Stimulated activated naive B cell treated with anti-CD40 and anti-IgM and Interleukin-4, amounts not matched to agents 10 μg/mL and 1 μg/mL and 100 μg/mL, for 72 hours (primary cell): ENCODE data around the gene CDKL5.
"Not testable (repeated sequence)": the region's sequence is repeated elsewhere in the genome, so short reads cannot be mapped to it uniquely, and the experiment has no call there.

Source experiments
- ATAC-seq, 2 donors: fragments of 150-1000 bp; cut with Tn5 transposase; replicated peaks; 2 replicates each; pipeline ENCODE4 v1.10.0; 2021; ENCODE audit warnings: moderate library complexity in 1 of 2
- DNase-seq: peaks from one replicate; pipeline ENCODE4 v3.0.0; 2021
- H3K27ac Mint-ChIP-seq: one replicate; pipeline ENCODE4 v1.8.0; 2022; ENCODE audit warnings: mild to moderate bottlenecking, mixed read lengths
- H3K27me3 Mint-ChIP-seq, 2 donors: one replicate each; pipeline ENCODE4 v1.8.0; 2022; ENCODE audit warnings: mixed read lengths in 2 of 2
- H3K36me3 Mint-ChIP-seq, 2 donors: one replicate each; pipeline ENCODE4 v1.8.0; 2022; ENCODE audit warnings: mixed read lengths in 2 of 2, mild to moderate bottlenecking in 1 of 2
- H3K4me1 Mint-ChIP-seq, 2 donors: one replicate each; pipeline ENCODE4 v1.8.0; 2022; ENCODE audit warnings: mixed read lengths in 2 of 2, mild to moderate bottlenecking in 1 of 2
- H3K4me3 Mint-ChIP-seq, 2 donors: one replicate each; pipeline ENCODE4 v1.8.0; 2022; ENCODE audit warnings: mild to moderate bottlenecking in 2 of 2, mixed read lengths in 2 of 2, moderate library complexity in 1 of 2
- H3K9me3 Mint-ChIP-seq, 2 donors: one replicate each; pipeline ENCODE4 v1.8.0; 2022; ENCODE audit warnings: mixed read lengths in 2 of 2, mild to moderate bottlenecking in 1 of 2

The CDKL5 gene

DNA sequence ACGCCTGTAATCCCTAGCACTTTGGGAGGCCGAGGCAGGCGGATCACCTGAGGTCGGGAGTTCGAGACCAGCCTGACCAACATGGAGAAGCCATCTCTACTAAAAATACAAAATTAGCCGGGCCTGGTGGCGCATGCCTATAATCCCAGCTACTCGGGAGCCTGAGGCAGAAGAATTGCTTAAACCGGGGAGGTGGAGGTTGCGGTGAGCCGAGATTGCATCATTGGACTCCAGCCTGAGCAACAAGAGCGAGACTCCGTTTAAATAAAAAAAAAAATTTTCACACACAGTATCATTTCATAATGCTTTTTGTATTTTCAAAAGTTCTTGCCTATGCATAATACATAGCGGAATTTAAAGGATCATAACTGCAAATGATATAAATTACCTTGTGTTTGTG, 7.9 kb downstream of the CDKL5 start:
- H3K4me1 Mint-ChIP-seq, ATAC-seq, H3K36me3 Mint-ChIP-seq, H3K27me3 Mint-ChIP-seq, H3K4me3 Mint-ChIP-seq, DNase-seq, H3K9me3 Mint-ChIP-seq, H3K27ac Mint-ChIP-seq: not testable (repeated sequence)

DNA sequence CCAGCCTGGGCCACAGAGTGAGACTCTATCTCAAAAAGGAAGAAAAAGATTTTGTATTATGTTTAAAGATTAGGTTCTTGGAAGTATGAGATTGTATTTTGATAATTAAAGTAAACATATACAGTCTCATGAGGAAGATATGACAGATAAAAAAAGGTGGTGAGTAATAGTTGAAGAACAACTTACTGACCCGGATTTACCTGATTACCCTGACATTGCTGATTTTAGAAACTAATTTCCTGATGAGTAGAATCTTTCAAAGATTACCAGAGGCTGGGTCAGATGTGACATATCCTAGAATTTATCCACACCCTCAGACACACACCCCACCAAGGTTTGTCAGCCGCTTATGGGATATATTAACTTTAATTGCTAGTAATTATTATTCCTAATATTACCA, 9.5 kb downstream of the CDKL5 start:
- DNase-seq: no peak
- Mint-ChIP-seq H3K27me3 (no peaks in the 10 kb centered on the region), H3K4me1 (peaks cover 4 to 6% of the 10 kb centered on the region in 2 donors), H3K4me3 (no peak overlapping the region), H3K9me3 (peaks cover 3 to 4% of the 10 kb centered on the region in 2 donors), H3K27ac (no peak overlapping the region), H3K36me3 (peaks cover 0 to 3% of the 10 kb centered on the region in 2 donors)
- no peak for ATAC-seq

DNA sequence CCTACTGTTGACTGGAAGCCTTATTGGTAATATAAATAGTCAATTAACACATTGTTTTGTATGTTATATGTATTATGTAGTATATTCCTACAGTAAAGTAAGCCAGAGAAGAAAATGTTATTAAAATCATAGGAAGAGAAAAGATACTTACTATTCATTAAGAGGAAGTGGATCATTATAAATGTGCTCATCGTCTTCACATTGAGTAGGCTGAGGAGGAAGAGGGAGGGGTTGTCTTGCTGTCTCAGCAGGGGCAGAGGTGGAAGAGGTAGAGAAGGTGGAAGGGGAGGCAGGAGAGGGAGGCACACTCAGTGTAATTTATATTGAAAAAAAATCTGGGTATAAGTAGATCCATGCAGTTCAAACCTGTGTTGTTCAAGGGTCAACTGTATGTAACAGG, 10.6 kb downstream of the CDKL5 start:
- peaks cover 0 to 3% of the 10 kb centered on the region in 2 donors for H3K36me3 Mint-ChIP-seq
- no peak overlapping the region for H3K27ac Mint-ChIP-seq
- peaks cover 4 to 6% of the 10 kb centered on the region in 2 donors for H3K4me1 Mint-ChIP-seq
- no peak for DNase-seq
- no peak overlapping the region for H3K4me3 Mint-ChIP-seq
- H3K27me3 Mint-ChIP-seq: no peaks in the 10 kb centered on the region
- peak in 1 of 2 donors; percentile 31 for ATAC-seq
- peaks cover 3 to 4% of the 10 kb centered on the region in 2 donors for H3K9me3 Mint-ChIP-seq

DNA sequence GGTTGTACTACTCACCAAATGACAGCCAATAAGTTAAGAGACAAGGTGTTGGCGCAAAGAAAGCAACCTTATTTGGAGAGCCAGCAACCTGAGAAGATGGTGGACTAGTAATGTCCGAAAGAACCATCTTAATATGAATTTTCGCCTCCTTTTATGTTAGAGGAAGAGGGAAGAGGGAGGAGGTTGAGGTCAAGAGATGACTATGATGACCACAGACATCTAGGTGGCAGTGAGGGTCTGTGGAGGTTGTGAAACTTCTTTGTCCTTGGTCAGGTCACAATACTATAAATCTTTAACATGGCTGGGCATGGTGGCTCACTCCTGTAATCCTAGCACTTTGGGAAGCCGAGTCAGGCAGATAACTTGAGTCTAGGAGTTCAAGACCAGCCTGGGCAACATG, 15.4 kb downstream of the CDKL5 start:
- no peaks in the 10 kb centered on the region for H3K27me3 Mint-ChIP-seq
- H3K9me3 Mint-ChIP-seq: peaks cover 3 to 4% of the 10 kb centered on the region in 2 donors
- DNase-seq: no peak
- H3K27ac Mint-ChIP-seq: no peak overlapping the region
- H3K4me1 Mint-ChIP-seq: peaks cover 4 to 18% of the 10 kb centered on the region in 2 donors
- no peak for ATAC-seq
- H3K4me3 Mint-ChIP-seq: no peak overlapping the region
- peaks cover 0 to 3% of the 10 kb centered on the region in 2 donors for H3K36me3 Mint-ChIP-seq

DNA sequence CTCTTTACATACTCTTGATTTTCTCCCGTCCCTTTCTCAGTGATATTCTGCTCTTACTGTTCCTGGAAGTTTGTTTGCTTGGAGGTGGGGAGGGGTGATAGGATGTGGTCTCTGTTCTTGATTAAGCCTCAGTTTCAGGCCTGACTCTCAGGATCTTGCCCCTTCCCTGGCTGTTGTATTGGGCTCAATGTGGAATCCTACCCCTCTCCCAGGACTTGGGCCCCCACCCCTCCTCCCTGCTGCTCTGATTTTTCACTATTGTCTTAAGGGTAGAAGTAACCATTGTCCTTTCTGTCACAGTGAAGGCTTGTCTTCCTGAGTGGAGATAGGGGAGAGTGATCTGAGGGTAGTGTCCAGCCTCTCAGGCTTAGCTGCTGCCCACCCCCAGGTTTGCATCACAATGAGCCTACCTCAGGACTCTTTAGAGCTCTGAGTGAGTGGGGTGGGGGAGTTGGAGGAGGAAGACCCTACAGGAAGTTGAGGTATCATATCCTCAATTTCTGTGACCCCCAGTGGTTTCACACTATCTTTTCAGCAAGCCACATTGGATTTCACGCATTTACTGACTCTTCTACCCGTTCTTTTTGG, 16.5 kb downstream of the CDKL5 start:
- Mint-ChIP-seq H3K9me3 (no peaks in the 10 kb centered on the region), H3K36me3 (no peaks in the 10 kb centered on the region), H3K27ac (no peak overlapping the region), H3K4me1 (peaks cover 0 to 12% of the 10 kb centered on the region in 2 donors), H3K4me3 (no peak overlapping the region), H3K27me3 (no peaks in the 10 kb centered on the region)
- ATAC-seq (no peak), DNase-seq (no peak)

DNA sequence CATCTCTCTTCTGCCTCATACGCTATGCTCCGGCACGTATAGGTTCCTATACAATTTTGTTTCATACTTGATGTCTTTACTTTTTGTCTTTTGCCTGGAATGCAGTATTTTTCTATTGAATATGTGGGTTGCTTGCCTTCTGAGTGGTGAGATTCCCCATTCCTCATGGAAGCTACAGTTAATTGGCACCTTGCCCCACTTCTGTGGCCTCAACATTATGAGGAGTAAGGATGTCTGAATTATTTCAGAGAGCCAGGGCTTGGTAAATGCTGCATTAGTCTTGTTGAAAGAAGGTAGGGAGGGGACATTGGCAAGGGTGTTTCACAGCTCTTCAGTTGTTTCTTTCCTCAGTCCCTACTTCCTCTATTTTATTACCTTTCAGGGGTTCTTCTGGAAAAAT, 23.0 kb downstream of the CDKL5 start:
- Mint-ChIP-seq H3K4me1 (peaks cover 0 to 7% of the 10 kb centered on the region in 2 donors), H3K36me3 (no peaks in the 10 kb centered on the region), H3K9me3 (no peaks in the 10 kb centered on the region), H3K27me3 (no peaks in the 10 kb centered on the region), H3K27ac (no peak overlapping the region), H3K4me3 (no peak overlapping the region)
- ATAC-seq (no peak), DNase-seq (no peak)

DNA sequence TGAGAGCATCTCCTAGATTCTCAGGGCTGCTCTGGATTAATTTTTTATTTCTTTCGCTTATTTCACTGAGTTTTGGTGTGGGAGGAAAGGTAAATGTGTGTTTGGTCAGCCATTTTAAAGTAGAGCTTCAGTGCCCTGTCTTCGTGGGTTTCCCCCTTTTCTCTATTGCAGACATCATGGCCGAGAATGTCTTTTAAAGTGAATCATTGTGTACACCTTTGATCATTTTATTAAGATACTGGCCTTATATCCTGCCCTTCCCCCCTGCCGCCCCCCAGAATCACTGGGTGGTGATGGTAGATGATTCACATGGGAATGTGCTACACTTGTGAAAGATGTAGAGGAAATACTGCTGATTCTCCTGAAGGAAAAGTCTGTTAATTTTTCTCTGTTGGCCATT, 23.8 kb downstream of the CDKL5 start:
- DNase-seq (no peak), ATAC-seq (no peak)
- Mint-ChIP-seq H3K27me3 (no peaks in the 10 kb centered on the region), H3K36me3 (no peaks in the 10 kb centered on the region), H3K9me3 (no peaks in the 10 kb centered on the region), H3K27ac (no peak overlapping the region), H3K4me1 (peaks cover 0 to 7% of the 10 kb centered on the region in 2 donors), H3K4me3 (no peak overlapping the region)

DNA sequence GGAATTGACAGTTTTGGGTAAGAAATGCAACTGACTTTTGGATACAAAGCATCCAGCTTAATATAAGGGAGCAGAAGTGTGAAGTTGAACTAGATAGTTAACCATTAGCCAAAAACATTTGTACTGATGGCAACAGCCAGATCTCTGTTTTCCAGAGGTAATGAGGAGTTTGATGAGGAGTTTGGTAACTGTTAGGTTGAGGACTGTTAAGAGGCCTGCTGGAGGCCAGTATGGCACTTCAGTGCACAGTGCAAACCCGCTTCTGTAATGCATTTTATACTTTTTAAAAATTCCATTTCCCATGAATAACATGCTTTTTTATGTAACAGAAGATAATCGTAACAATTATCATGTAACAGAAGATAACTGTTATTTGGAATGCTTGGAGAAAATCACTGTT, 30.0 kb downstream of the CDKL5 start:
- H3K9me3 Mint-ChIP-seq: no peaks in the 10 kb centered on the region
- no peaks in the 10 kb centered on the region for H3K36me3 Mint-ChIP-seq
- no peaks in the 10 kb centered on the region for H3K27me3 Mint-ChIP-seq
- no peak for DNase-seq
- peaks cover 4 to 21% of the 10 kb centered on the region in 2 donors for H3K4me1 Mint-ChIP-seq
- no peak overlapping the region for H3K4me3 Mint-ChIP-seq
- no peak for ATAC-seq
- H3K27ac Mint-ChIP-seq: no peak overlapping the region

DNA sequence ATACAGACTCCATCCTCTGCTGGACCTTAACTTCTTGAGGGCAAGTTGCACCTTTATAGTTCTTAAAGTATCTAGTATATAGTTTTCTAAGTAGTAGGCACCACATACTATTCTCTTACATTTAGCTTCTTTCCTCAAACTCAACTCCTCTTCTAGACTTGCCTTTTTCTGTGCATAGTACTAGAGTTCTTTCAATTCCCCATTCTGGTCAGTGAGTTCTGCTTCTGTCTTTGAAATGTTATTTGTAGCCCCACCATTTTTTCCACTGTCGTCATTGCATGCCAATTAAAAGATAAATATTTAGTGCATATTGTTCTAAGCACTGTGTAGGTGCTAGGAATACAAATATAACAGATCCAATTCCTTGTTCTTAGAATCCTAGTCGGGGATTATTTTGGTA, 31.6 kb downstream of the CDKL5 start:
- Mint-ChIP-seq H3K4me3 (no peak overlapping the region), H3K36me3 (no peaks in the 10 kb centered on the region), H3K27me3 (no peaks in the 10 kb centered on the region), H3K9me3 (no peaks in the 10 kb centered on the region), H3K4me1 (peaks cover 4 to 21% of the 10 kb centered on the region in 2 donors), H3K27ac (no peak overlapping the region)
- ATAC-seq (peak; percentile 82 to 83), DNase-seq (no peak)

DNA sequence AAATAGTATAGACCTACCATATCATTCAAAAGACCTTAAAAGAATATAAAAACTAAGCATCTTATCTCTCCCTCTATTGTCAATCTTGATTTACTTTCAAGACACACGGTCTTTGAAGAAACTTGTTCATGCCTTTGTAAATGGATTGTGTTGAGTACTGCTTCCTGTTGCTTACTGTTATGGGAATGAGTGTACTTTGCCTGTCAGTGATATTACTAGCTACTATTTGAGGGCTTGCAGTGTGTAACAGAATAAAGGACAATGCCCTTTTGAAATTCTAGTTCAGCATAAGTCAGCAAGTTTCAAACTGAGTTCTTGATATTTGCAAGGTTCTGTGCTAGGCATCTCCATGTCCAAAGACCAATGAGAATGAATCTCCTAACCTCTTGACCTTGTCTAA, 36.0 kb downstream of the CDKL5 start:
- Mint-ChIP-seq H3K9me3 (no peaks in the 10 kb centered on the region), H3K4me1 (peaks cover 8 to 16% of the 10 kb centered on the region in 2 donors), H3K27me3 (no peaks in the 10 kb centered on the region), H3K27ac (no peak overlapping the region), H3K4me3 (no peak overlapping the region), H3K36me3 (no peaks in the 10 kb centered on the region)
- ATAC-seq: no peak
- no peak for DNase-seq

DNA sequence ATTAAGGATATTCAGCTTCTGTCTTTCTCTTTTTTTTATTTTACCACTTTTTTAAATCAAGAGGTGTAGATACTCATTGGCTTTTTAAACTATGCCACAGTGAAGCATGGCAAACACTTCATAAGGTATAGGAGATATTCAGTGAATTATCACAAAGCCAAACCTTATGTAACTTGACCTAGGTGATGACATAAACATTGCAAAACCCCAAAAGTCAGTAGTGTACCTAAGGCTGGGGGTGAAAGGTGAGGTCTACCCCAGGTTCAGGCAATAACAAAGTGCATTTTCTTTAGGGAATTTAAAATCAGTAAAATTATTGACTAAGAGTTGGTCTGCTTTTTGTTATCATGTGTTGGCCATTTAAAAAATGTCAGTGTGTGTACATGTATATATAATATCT, 39.1 kb downstream of the CDKL5 start:
- Mint-ChIP-seq H3K4me3 (no peak overlapping the region), H3K27ac (no peak overlapping the region), H3K4me1 (peaks cover 0 to 4% of the 10 kb centered on the region in 2 donors), H3K27me3 (no peaks in the 10 kb centered on the region), H3K9me3 (no peaks in the 10 kb centered on the region), H3K36me3 (no peaks in the 10 kb centered on the region)
- ATAC-seq (no peak), DNase-seq (no peak)

DNA sequence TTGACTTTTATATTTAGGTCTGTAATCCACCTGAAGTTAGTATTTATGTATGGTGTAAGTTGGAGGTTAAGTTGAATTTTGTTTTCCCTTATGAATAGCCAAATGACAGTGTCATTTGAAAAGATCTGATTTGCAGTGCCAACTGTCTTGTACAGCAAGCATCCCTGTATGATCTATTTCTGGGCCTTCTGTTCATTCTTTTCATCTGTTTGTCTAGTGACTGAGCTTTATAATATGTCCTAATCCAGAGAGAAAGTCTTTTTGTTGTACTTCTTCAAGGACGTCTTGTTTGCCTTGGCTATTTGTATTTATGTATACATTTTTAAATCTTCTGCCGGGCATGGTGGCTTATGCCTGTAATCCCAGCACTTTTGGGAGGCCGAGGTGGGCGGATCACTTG, 39.6 kb downstream of the CDKL5 start:
- Mint-ChIP-seq H3K27ac (no peak overlapping the region), H3K27me3 (no peaks in the 10 kb centered on the region), H3K4me3 (no peak overlapping the region), H3K36me3 (no peaks in the 10 kb centered on the region), H3K9me3 (no peaks in the 10 kb centered on the region), H3K4me1 (peaks cover 0 to 4% of the 10 kb centered on the region in 2 donors)
- ATAC-seq: no peak
- no peak for DNase-seq

DNA sequence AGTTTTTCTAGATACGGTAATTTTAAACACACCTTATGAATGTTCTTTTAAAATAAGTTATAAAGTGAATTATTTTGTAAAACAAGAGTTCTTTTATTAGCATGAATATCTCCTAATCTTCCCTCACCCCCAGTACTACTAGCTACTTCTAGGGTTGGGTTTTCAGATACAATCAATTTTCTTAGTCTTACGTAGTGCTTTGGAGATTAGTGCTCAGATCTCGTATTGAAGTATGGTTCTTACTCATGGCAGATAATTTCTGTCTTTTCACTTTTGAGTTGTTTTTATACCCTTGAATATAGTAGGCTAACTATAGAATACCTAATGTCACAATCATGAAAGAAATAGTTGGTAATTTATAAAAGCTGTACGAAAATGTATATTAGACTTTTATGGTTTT, 43.2 kb downstream of the CDKL5 start:
- DNase-seq (no peak), ATAC-seq (no peak)
- Mint-ChIP-seq H3K4me1 (no peaks in the 10 kb centered on the region), H3K36me3 (no peaks in the 10 kb centered on the region), H3K9me3 (no peaks in the 10 kb centered on the region), H3K27me3 (no peaks in the 10 kb centered on the region), H3K4me3 (no peak overlapping the region), H3K27ac (no peak overlapping the region)

DNA sequence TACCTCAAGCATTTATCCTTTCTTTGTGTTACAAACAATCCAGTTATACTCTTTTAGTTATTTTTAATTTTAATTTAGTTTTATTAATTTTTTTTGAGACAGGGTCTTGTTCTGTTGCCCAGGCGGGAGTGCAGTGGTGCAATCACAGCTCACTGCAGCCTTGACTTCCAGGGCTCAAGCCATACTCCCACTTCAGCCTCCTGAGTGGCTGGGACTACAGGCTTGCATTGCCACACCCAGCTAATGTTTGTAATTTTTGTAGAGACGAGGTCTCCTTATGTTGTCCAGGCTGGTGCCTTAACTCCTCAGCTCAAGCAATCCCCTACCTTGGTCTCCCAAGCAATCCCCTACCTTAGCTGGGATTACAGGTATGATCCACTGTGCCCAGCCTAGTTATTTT, 45.9 kb downstream of the CDKL5 start:
- no peaks in the 10 kb centered on the region for H3K36me3 Mint-ChIP-seq
- ATAC-seq (no peak), DNase-seq (no peak)
- H3K27ac Mint-ChIP-seq: no peak overlapping the region
- no peak overlapping the region for H3K4me3 Mint-ChIP-seq
- no peaks in the 10 kb centered on the region for H3K4me1 Mint-ChIP-seq
- no peaks in the 10 kb centered on the region for H3K9me3 Mint-ChIP-seq
- H3K27me3 Mint-ChIP-seq: no peaks in the 10 kb centered on the region

DNA sequence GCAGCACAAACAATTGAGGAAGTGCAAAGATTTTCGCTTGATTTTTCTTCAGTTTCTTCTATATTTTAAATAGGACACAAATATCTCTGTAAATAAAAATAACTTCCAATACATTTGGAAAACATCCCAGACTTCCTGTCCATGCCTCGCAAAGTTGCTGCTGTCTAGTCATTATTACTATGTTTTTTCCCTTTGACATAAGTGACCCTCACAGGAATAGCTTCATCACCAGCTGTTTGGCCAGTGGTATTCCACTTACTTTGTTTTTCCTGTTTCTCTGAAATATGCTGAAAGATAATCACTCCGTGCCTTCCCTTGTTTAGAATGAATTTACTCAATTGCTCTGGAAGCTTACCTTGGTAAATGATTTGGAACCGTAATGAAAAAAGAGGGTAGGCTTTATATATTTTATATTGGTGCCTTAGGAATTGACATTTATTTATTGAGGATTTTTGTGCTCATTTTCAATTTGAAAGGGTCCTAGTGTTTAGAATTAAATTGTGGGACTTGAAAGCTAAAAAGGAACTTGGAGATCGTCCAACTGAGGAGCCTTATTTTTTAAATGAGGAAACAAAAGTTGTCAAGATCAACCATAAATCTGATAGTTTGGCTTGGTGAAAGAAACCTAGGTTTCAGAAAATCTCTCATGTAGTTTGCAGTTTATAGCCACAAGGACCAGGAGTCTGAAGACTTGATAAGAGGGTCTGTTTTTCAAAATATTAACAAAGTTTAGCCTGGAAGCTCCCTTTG, 65.6 kb downstream of the CDKL5 start:
- H3K4me1 Mint-ChIP-seq: peaks cover 0 to 8% of the 10 kb centered on the region in 2 donors
- H3K27ac Mint-ChIP-seq: no peak overlapping the region

More for the DNA sequence above, 65.6 kb downstream of the CDKL5 start:
- no peak for DNase-seq
- Mint-ChIP-seq H3K27me3 (no peaks in the 10 kb centered on the region), H3K4me3 (no peak overlapping the region), H3K9me3 (no peaks in the 10 kb centered on the region), H3K36me3 (no peaks in the 10 kb centered on the region)
- ATAC-seq: no peak
